Loucy (cell line): ENCODE results near the gene INKA1.

Experiments used
- CTCF ChIP-seq: fragments of 200-600 bp; sonication (generic); conservative IDR thresholded peaks from 2 replicates; pipeline ENCODE4 v1.5.1; 2014; ENCODE audit warnings: mild to moderate bottlenecking, antibody characterized with exemption, low read length
- EZH2phosphoT487 ChIP-seq: fragments of 200-600 bp; IDR thresholded peaks from 2 replicates; pipeline ENCODE4 v1.6.1; 2018; ENCODE audit warnings: antibody characterized with exemption, mild to moderate bottlenecking, moderate library complexity, borderline replicate concordance

- TF ChIP-seq CTCF (no peak), EZH2phosphoT487 (no peak)
These were observed 41.6 kb downstream of the INKA1 start for GRCh38 chr3:49844464-49845183.
